H1 (cell line): ENCODE measurements around the gene ZNF263. TPM values are rescaled to one million over a fixed set of nuclear protein-coding genes. Genes with fewer than 3 reads are reported as not detected.

Experiments used
- ASH2L ChIP-seq: fragments of 200-600, 300-600 bp; sonication (generic); IDR thresholded peaks from one replicate; pipeline ENCODE4 v1.7.1; 2017; ENCODE audit warnings: low read length
- BCL11A ChIP-seq, 2 experiments: IDR thresholded peaks; one replicate each; pipeline ENCODE4 v1.6.1; 2011; ENCODE audit warnings: low read depth in 2 of 2, low read length in 2 of 2, mild to moderate bottlenecking in 2 of 2
- CBX5 ChIP-seq: fragments of 300-800, 300-1000 bp; sonication (generic); IDR thresholded peaks from 2 replicates; pipeline ENCODE4 v1.7.1; 2016; ENCODE audit warnings: antibody characterized with exemption, low read length, low read depth
- CHD2 ChIP-seq: IDR thresholded peaks from 2 replicates; pipeline ENCODE4 v1.6.1; 2012; ENCODE audit warnings: low read length, improper control_type of control experiment
- GABPA ChIP-seq: IDR thresholded peaks from 2 replicates; pipeline ENCODE4 v1.6.1; 2011; ENCODE audit warnings: mild to moderate bottlenecking, low read length, moderate library complexity, borderline replicate concordance; ENCODE audit not compliant: insufficient read depth
- GTF2F1 ChIP-seq: IDR thresholded peaks from 2 replicates; pipeline ENCODE4 v1.6.1; 2012; ENCODE audit warnings: low read depth, low read length, improper control_type of control experiment, borderline replicate concordance
- HDAC2 ChIP-seq, 2 experiments: fragments of 300-600 bp in 1 of 2; sonication (generic) in 1 of 2; IDR thresholded peaks; 2 replicates each; pipeline ENCODE4 v1.6.1; 2011 to 2012; ENCODE audit warnings: low read depth in 2 of 2, low read length in 2 of 2, mild to moderate bottlenecking in 2 of 2, moderate library complexity in 2 of 2, borderline replicate concordance in 1 of 2, inconsistent platforms in 1 of 2
- KDM4A ChIP-seq: IDR thresholded peaks from one replicate; pipeline ENCODE4 v1.7.1; 2012; ENCODE audit warnings: low read depth, mild to moderate bottlenecking, moderate library complexity, low read length, inconsistent platforms; ENCODE audit not compliant: severe bottlenecking
- PHF8 ChIP-seq: fragments of 200-600 bp; sonication (generic); conservative IDR thresholded peaks from 2 replicates; pipeline ENCODE4 v1.7.1; 2012; ENCODE audit warnings: low read depth, mild to moderate bottlenecking, inconsistent platforms, low read length, moderate library complexity
- POLR2A ChIP-seq, 2 experiments: IDR thresholded peaks; 1 replicate in 1 of 2; 2 replicates in 1 of 2; pipeline ENCODE4 v1.6.1; 2011; ENCODE audit warnings: low read depth in 2 of 2, low read length in 2 of 2, mild to moderate bottlenecking in 2 of 2; ENCODE audit errors: control extremely low read depth in 1 of 2
- POU5F1 ChIP-seq: IDR thresholded peaks from 2 replicates; pipeline ENCODE4 v1.6.1; 2011; ENCODE audit warnings: low read depth, mild to moderate bottlenecking, low read length, moderate library complexity
- RBBP5 ChIP-seq: IDR thresholded peaks from 2 replicates; pipeline ENCODE4 v1.7.1; 2012; ENCODE audit warnings: low read depth, mild to moderate bottlenecking, inconsistent platforms, low read length, moderate library complexity, borderline replicate concordance
- RFX5 ChIP-seq: IDR thresholded peaks from 2 replicates; pipeline ENCODE4 v1.6.1; 2011; ENCODE audit warnings: low read depth, low read length, improper control_type of control experiment, borderline replicate concordance
- RXRA ChIP-seq: IDR thresholded peaks from 2 replicates; pipeline ENCODE4 v1.6.1; 2011; ENCODE audit warnings: low read depth, mild to moderate bottlenecking, low read length, moderate library complexity; ENCODE audit not compliant: insufficient read depth
- SIN3A ChIP-seq, 2 experiments: IDR thresholded peaks in 1 of 2; conservative IDR thresholded peaks in 1 of 2; 2 replicates each; pipeline ENCODE4 v1.6.1; 2011 to 2012; ENCODE audit warnings: low read length in 2 of 2, improper control_type of control experiment in 1 of 2, low read depth in 1 of 2, mild to moderate bottlenecking in 1 of 2
- SIX5 ChIP-seq: IDR thresholded peaks from 2 replicates; pipeline ENCODE4 v1.6.1; 2011; ENCODE audit warnings: mild to moderate bottlenecking, low read depth, low read length
- TBP ChIP-seq: IDR thresholded peaks from 2 replicates; pipeline ENCODE4 v1.6.1; 2011; ENCODE audit warnings: low read depth, low read length, improper control_type of control experiment
- YY1 ChIP-seq: IDR thresholded peaks from 2 replicates; pipeline ENCODE4 v1.6.1; 2011; ENCODE audit warnings: low read depth, mild to moderate bottlenecking, low read length
- polyA plus RNA-seq, 7 experiments: library from polyadenylated mRNA; depleted of rRNA in 3 of 7; stranded (reverse) in 5 of 7; unstranded in 2 of 7; fragments of >200 nt in 5 of 7; fragments of 200-250 nt in 2 of 7; gene quantifications; 1 replicate in 5 of 7; 2 replicates in 1 of 7; 4 replicates in 1 of 7; pipeline versions ENCODE4 v1.2.1 to v1.2.3, GENCODE V29; 2011 to 2013; ENCODE audit warnings: missing spikeins in 2 of 7, mixed read lengths in 2 of 7
- total RNA-seq: library from RNA; stranded (reverse); fragmentation: NEBNext Ultra II Directional; extraction: Animal tissue kit (Norgen Biotek cat#: 25700); gene quantifications from 2 replicates; pipeline ENCODE4 v1.2.1, GENCODE V29; 2021
- TF ChIP-seq, protein P1 (sequence below): IDR thresholded peaks from 2 replicates; pipeline ENCODE4 v1.6.1; 2012; ENCODE audit warnings: inconsistent platforms
- TF ChIP-seq, protein P2 (sequence below): IDR thresholded peaks from 2 replicates; pipeline ENCODE4 v1.6.1; 2011; ENCODE audit warnings: low read depth, mild to moderate bottlenecking, low read length; ENCODE audit not compliant: insufficient read depth
- TF ChIP-seq, protein P3 (sequence below): IDR thresholded peaks from 2 replicates; pipeline ENCODE4 v1.6.1; 2011; ENCODE audit warnings: low read length, improper control_type of control experiment

Gene ZNF263
- total and polyA plus RNA-seq, 2 of the 8 experiments (the other 6 are each of a cell fraction or from before 2014, with no cell fraction given) = 9.2 to 26.7 TPM

DNA sequence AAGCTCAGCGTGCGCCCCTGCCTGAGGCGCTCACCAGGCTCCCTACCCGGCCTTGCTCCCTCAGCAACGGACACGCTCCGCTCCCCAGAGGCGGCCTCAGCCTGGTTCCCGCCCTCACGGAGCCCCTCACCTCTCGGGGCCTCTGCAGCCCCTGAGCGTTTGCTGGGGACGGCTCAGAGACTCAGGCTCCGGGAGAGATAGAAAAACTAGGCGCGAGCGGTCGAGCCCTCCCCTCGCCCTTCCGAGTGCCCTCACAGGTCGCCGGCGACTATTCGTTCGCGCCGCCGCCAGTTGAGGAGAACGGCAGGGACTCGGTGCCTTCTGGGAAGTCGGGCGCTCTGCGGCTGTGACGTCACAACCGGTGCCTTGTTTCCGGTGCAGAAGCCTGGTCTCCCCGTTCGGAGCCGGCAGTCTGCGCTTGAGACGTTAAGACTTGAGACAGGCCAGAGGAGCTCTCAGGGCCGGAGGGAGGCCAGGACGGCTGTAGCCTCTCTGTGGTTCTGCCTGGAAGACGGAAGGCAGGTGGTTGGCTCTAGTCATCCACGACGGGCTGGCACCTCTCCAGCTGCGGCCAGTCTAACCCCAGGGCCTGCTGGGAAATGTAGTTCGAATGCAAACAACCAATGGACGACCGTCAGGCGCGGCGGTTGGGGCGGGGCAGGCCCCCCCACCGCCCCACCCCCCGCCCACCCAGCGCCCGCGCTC, 48.3 kb upstream of the ZNF263 start, which contains the start of gene ZNF200 (continued):
- TF ChIP-seq GTF2F1 (peak; percentile 39; the same call in 1 of the 2 replicates), CBX5 (no peak), RXRA (no peak), KDM4A (peak; percentile 99), CHD2 (0 out of 2 replicates have a peak, but pooled peaks have one; percentile 55), BCL11A (IDR thresholded peaks at IDR 0.05; ENCODE audit: low read depth in 2 of 2, low read length in 2 of 2) (no peak), POLR2A (IDR thresholded peaks at IDR 0.05; ENCODE audit: control extremely low read depth in 1 of 2, low read depth in 2 of 2, low read length in 2 of 2) (peak; percentile 71 to 80), RBBP5 (peak; percentile 62; the same call in 1 of the 2 replicates), POU5F1 (no peak), YY1 (no peak), TBP (peak; percentile 79), ASH2L (peak; percentile 84), RFX5 (no peak), GABPA (peak; percentile 89), PHF8 (peak; percentile 95), SIX5 (peak; percentile 51), SIN3A (conservative IDR thresholded peaks at IDR 0.05 in 1 of 2, IDR thresholded peaks at IDR 0.05 in 1 of 2; ENCODE audit: low read depth in 1 of 2, low read length in 2 of 2) (peak; percentile 49 to 88; a peak in 2 of 4 replicates), HDAC2 (IDR thresholded peaks at IDR 0.05; ENCODE audit: borderline replicate concordance in 1 of 2, low read depth in 2 of 2, low read length in 2 of 2) (peak in 1 of 2 experiments; percentile 76; a peak in 1 of 4 replicates)
- TF ChIP-seq, protein P1, sequence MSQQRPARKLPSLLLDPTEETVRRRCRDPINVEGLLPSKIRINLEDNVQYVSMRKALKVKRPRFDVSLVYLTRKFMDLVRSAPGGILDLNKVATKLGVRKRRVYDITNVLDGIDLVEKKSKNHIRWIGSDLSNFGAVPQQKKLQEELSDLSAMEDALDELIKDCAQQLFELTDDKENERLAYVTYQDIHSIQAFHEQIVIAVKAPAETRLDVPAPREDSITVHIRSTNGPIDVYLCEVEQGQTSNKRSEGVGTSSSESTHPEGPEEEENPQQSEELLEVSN = peak; percentile 57
- TF ChIP-seq, protein P2, sequence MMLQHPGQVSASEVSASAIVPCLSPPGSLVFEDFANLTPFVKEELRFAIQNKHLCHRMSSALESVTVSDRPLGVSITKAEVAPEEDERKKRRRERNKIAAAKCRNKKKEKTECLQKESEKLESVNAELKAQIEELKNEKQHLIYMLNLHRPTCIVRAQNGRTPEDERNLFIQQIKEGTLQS = no peak
- TF ChIP-seq, protein P3, sequence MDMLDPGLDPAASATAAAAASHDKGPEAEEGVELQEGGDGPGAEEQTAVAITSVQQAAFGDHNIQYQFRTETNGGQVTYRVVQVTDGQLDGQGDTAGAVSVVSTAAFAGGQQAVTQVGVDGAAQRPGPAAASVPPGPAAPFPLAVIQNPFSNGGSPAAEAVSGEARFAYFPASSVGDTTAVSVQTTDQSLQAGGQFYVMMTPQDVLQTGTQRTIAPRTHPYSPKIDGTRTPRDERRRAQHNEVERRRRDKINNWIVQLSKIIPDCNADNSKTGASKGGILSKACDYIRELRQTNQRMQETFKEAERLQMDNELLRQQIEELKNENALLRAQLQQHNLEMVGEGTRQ = 0 out of 2 replicates have a peak, but pooled peaks have one; percentile 18
